HAP-1 (cell line): ENCODE data around the gene PRKCE.

Experiments
- DNase-seq, 2 experiments: peaks; one replicate each; pipeline ENCODE4 v3.0.0-alpha.2; 2016 to 2020; ENCODE audit warnings: low spot score in 2 of 2
- H3K27me3 ChIP-seq: fragments of 250-450 bp; sonication (Bioruptor Pico); 2 replicates; pipeline ENCODE4 v1.5.1; 2020; ENCODE audit warnings: low read depth, mild to moderate bottlenecking, moderate library complexity
- H3K36me3 ChIP-seq: fragments of 250-450 bp; sonication (Bioruptor Pico); replicated peaks from 2 replicates; pipeline ENCODE4 v1.5.1; 2020; ENCODE audit warnings: mild to moderate bottlenecking
- H3K4me1 ChIP-seq: fragments of 250-450 bp; sonication (Bioruptor Pico); 2 replicates; pipeline ENCODE4 v1.5.1; 2020; ENCODE audit warnings: mild to moderate bottlenecking
- H3K4me3 ChIP-seq: fragments of 250-450 bp; sonication (Bioruptor Pico); 2 replicates; pipeline ENCODE4 v1.5.1; 2020; ENCODE audit warnings: mild to moderate bottlenecking, moderate library complexity
- H3K9me3 ChIP-seq: fragments of 250-450 bp; sonication (Bioruptor Pico); 2 replicates; pipeline ENCODE4 v1.5.1; 2020; ENCODE audit warnings: mild to moderate bottlenecking, moderate library complexity
- in situ Hi-C: fragments of 300-500 bp; cut with MboI; formaldehyde crosslinking; loops from 3 replicates; pipeline ENCODE4 v1.14.3; 2020; ENCODE audit warnings: low sequenced_read_pairs, inconsistent platforms, mixed read lengths

PRKCE gene

GRCh38 chr2:46236876-46237859, 585.7 kb downstream of the PRKCE start:
- in situ Hi-C loops = no loop called here
- Histone ChIP-seq H3K27me3 (no peaks in the 10 kb centered on the region), H3K4me1 (no peaks in the 10 kb centered on the region), H3K4me3 (no peak overlapping the region), H3K9me3 (no peaks in the 10 kb centered on the region), H3K36me3 (no peaks in the 10 kb centered on the region)
- DNase-seq = no peak
